ENCODE data around the gene BMP2K. TPM values are rescaled to one million over a fixed set of nuclear protein-coding genes. Genes with fewer than 3 reads are reported as not detected.

BMP2K gene
- total and polyA plus RNA-seq, 2 experiments from 2014 or later: 8.2 to 32.5 TPM

- Histone ChIP-seq H3K4me3 (no peak overlapping the region), H3K79me2 (replicated peaks; ENCODE audit: insufficient read depth) (peaks cover 86% of the 10 kb centered on the region), H3K4me2 (no peak overlapping the region), H3K27me3 (ENCODE audit: insufficient read depth) (no peaks in the 10 kb centered on the region), H3K4me1 (ENCODE audit: insufficient read depth) (peaks cover 20% of the 10 kb centered on the region), H3K27ac (ENCODE audit: low read depth) (no peak overlapping the region), H2AFZ (no peak overlapping the region), H3F3A (replicated peaks; ENCODE audit: low read depth) (no peaks in the 10 kb centered on the region), H3K9me2 (ENCODE audit: insufficient read depth) (no peaks in the 10 kb centered on the region), H4K20me1 (replicated peaks; ENCODE audit: insufficient read depth) (peaks cover under 1% of the 10 kb centered on the region; the same call in 1 of the 2 replicates), H3K36me3 (ENCODE audit: insufficient read depth) (no peaks in the 10 kb centered on the region)
- DNase-seq (ENCODE audit: low spot score) (no peak), ATAC-seq (no peak)
- no peak for TF ChIP-seq ZNF462 (CRISPR knock-in tag; IDR thresholded peaks at IDR 0.05)
- no peak for TF ChIP-seq JUNB (IDR thresholded peaks at IDR 0.05; ENCODE audit: unreplicated experiment)
- TF ChIP-seq EZH2 (IDR thresholded peaks at IDR 0.05; ENCODE audit: low read depth, unreplicated experiment): no peak
- no peak for TF ChIP-seq ZNF114 (CRISPR knock-in tag; IDR thresholded peaks at IDR 0.05)
- TF ChIP-seq POLR2AphosphoS5 (IDR thresholded peaks at IDR 0.05; ENCODE audit: low read depth): no peak
- TF ChIP-seq STAT1 (IDR thresholded peaks at IDR 0.05; ENCODE audit: unreplicated experiment): no peak
- H3K4me3 Mint-ChIP-seq: no peak overlapping the region
- H3K4me1 Mint-ChIP-seq: peaks cover 20% of the 10 kb centered on the region
- H3K36me3 Mint-ChIP-seq (ENCODE audit: low read depth): peaks cover 10% of the 10 kb centered on the region; the same call in 2 of the 3 replicates
- H3K27me3 Mint-ChIP-seq (ENCODE audit: insufficient read depth, low read depth, poor library complexity): no peaks in the 10 kb centered on the region
- no peak overlapping the region for H3K27ac Mint-ChIP-seq
- H3K9me3 Mint-ChIP-seq: peaks cover 8% of the 10 kb centered on the region
Observed at GRCh38 chr4:78806943-78807460, 30.9 kb downstream of the BMP2K start.

- H3K36me3 ChIP-seq (ENCODE audit: insufficient read depth): no peaks in the 10 kb centered on the region
- no peak for DNase-seq (ENCODE audit: low spot score)
- H3K4me3 ChIP-seq: no peak overlapping the region
- H4K20me1 ChIP-seq (replicated peaks; ENCODE audit: insufficient read depth): no peaks in the 10 kb centered on the region; the same call in 1 of the 2 replicates
- no peaks in the 10 kb centered on the region for H3F3A ChIP-seq (replicated peaks; ENCODE audit: low read depth)
- Mint-ChIP-seq H3K4me3 (no peak overlapping the region), H3K36me3 (ENCODE audit: low read depth) (peaks cover 10% of the 10 kb centered on the region; the same call in 2 of the 3 replicates), H3K9me3 (peaks cover 8% of the 10 kb centered on the region), H3K27ac (no peak overlapping the region; the same call in 1 of the 2 replicates), H3K4me1 (peaks cover 20% of the 10 kb centered on the region), H3K27me3 (ENCODE audit: insufficient read depth, low read depth, poor library complexity) (peaks cover 2% of the 10 kb centered on the region)
- H3K9me2 ChIP-seq (ENCODE audit: insufficient read depth): no peaks in the 10 kb centered on the region
- no peaks in the 10 kb centered on the region for H3K27me3 ChIP-seq (ENCODE audit: insufficient read depth)
- H3K4me2 ChIP-seq: no peak overlapping the region
- H3K4me1 ChIP-seq (ENCODE audit: insufficient read depth): peaks cover 20% of the 10 kb centered on the region
- no peak overlapping the region for H3K27ac ChIP-seq (ENCODE audit: low read depth)
- ATAC-seq: no peak
- H2AFZ ChIP-seq: no peak overlapping the region
- peaks cover 76% of the 10 kb centered on the region for H3K79me2 ChIP-seq (replicated peaks; ENCODE audit: insufficient read depth)
- no peak for TF ChIP-seq EZH2phosphoT487 (IDR thresholded peaks at IDR 0.05; ENCODE audit: unreplicated experiment)
- TF ChIP-seq ZNF462 (CRISPR knock-in tag; IDR thresholded peaks at IDR 0.05): no peak
Observed at GRCh38 chr4:78809295-78809694, 33.1 kb downstream of the BMP2K start.

Measured in GM23338 (cell line).